WTC11 (cell line): ENCODE data around the gene GLIPR2. TPM values are rescaled to one million over a fixed set of nuclear protein-coding genes. Genes with fewer than 3 reads are reported as not detected.

Source experiments
- ATAC-seq: fragments of 200-7000 bp; cut with Tn5 transposase; 2 replicates; pipeline ENCODE4 v1.10.0; 2021; ENCODE audit warnings: mild to moderate bottlenecking, moderate library complexity
- CTCF ChIA-PET: fragments of 300-600 bp; sonication (Branson Sonifier 250); formaldehyde crosslinking; loops from one replicate; lab custom pipeline; 2021; ENCODE audit warnings: antibody characterized with exemption; lab: Charles Lee
- POLR2A ChIA-PET: fragments of 350-600 bp; sonication (Branson Sonifier 250); formaldehyde crosslinking; loops from one replicate; lab custom pipeline; 2021; ENCODE audit warnings: antibody characterized with exemption; lab: Charles Lee
- DNase-seq: peaks from one replicate; pipeline ENCODE4 v3.0.0; 2021; ENCODE audit warnings: low spot score
- H3K27ac Mint-ChIP-seq: 2 replicates; pipeline ENCODE4 v1.8.0; 2021; ENCODE audit warnings: mixed read lengths
- H3K27me3 Mint-ChIP-seq: 2 replicates; pipeline ENCODE4 v1.8.0; 2021; ENCODE audit warnings: low read depth, mild to moderate bottlenecking, moderate library complexity, mixed read lengths
- H3K36me3 Mint-ChIP-seq: 2 replicates; pipeline ENCODE4 v1.8.0; 2021; ENCODE audit warnings: mixed read lengths
- H3K4me1 Mint-ChIP-seq: 2 replicates; pipeline ENCODE4 v1.8.0; 2022; ENCODE audit warnings: mixed read lengths
- H3K4me3 Mint-ChIP-seq: 2 replicates; pipeline ENCODE4 v1.8.0; 2021; ENCODE audit warnings: mild to moderate bottlenecking, moderate library complexity, mixed read lengths
- H3K9me3 Mint-ChIP-seq: 2 replicates; pipeline ENCODE4 v1.8.0; 2021; ENCODE audit warnings: mixed read lengths
- ESRRA ChIP-seq: sonication (generic); formaldehyde crosslinking; IDR thresholded peaks from 2 replicates; pipeline ENCODE4 v1.8.1; 2022; ENCODE audit warnings: mild to moderate bottlenecking, missing genetic modification reagents, borderline replicate concordance
- FOXP1 ChIP-seq: sonication (generic); formaldehyde crosslinking; IDR thresholded peaks from 2 replicates; pipeline ENCODE4 v1.8.0; 2022; ENCODE audit warnings: missing genetic modification reagents, mild to moderate bottlenecking, moderate library complexity, borderline replicate concordance
- JUN ChIP-seq: sonication (generic); formaldehyde crosslinking; IDR thresholded peaks from 2 replicates; pipeline ENCODE4 v1.8.0; 2023; ENCODE audit warnings: mild to moderate bottlenecking, missing genetic modification reagents
- KAT7 ChIP-seq: sonication (generic); formaldehyde crosslinking; IDR thresholded peaks from 2 replicates; pipeline ENCODE4 v1.8.1; 2023; ENCODE audit warnings: missing genetic modification reagents, mild to moderate bottlenecking, borderline replicate concordance
- NR1H2 ChIP-seq: sonication (generic); formaldehyde crosslinking; IDR thresholded peaks from 2 replicates; pipeline ENCODE4 v1.9.0; 2021; ENCODE audit warnings: mild to moderate bottlenecking, moderate library complexity, missing genetic modification reagents
- OVOL2 ChIP-seq: fragments of 250-450 bp; sonication (Bioruptor Pico); IDR thresholded peaks from 2 replicates; pipeline ENCODE4 v1.9.0; 2021; ENCODE audit warnings: mild to moderate bottlenecking, borderline replicate concordance
- PRRX2 ChIP-seq: fragments of 250-450 bp; sonication (Bioruptor Pico); IDR thresholded peaks from 2 replicates; pipeline ENCODE4 v1.8.0; 2021; ENCODE audit warnings: mild to moderate bottlenecking
- RORB ChIP-seq: fragments of 250-450 bp; sonication (Bioruptor Pico); IDR thresholded peaks from 2 replicates; pipeline ENCODE4 v1.9.0; 2021; ENCODE audit warnings: mild to moderate bottlenecking
- TCF7 ChIP-seq: sonication (generic); formaldehyde crosslinking; IDR thresholded peaks from 2 replicates; pipeline ENCODE4 v1.8.0; 2022; ENCODE audit warnings: mild to moderate bottlenecking, low read depth, missing genetic modification reagents, moderate library complexity
- TEAD4 ChIP-seq: sonication (generic); formaldehyde crosslinking; IDR thresholded peaks from 2 replicates; pipeline ENCODE4 v1.8.0; 2022; ENCODE audit warnings: mild to moderate bottlenecking, missing genetic modification reagents
- TP53 ChIP-seq: sonication (generic); formaldehyde crosslinking; IDR thresholded peaks from 2 replicates; pipeline ENCODE4 v1.8.1; 2023; ENCODE audit warnings: mild to moderate bottlenecking, missing genetic modification reagents
- ZNF121 ChIP-seq: sonication (generic); formaldehyde crosslinking; IDR thresholded peaks from 2 replicates; pipeline ENCODE4 v1.8.0; 2023; ENCODE audit warnings: missing genetic modification reagents
- ZNF138 ChIP-seq: sonication (generic); formaldehyde crosslinking; conservative IDR thresholded peaks from 2 replicates; pipeline ENCODE4 v1.8.1; 2022; ENCODE audit warnings: mild to moderate bottlenecking, moderate library complexity, missing genetic modification reagents
- ZNF423 ChIP-seq: fragments of 250-450 bp; sonication (Bioruptor Pico); IDR thresholded peaks from 2 replicates; pipeline ENCODE4 v2.1.2; 2022; ENCODE audit warnings: mild to moderate bottlenecking, moderate library complexity
- ZNF671 ChIP-seq: fragments of 250-450 bp; sonication (Bioruptor Pico); IDR thresholded peaks from 2 replicates; pipeline ENCODE4 v1.8.0; 2021; ENCODE audit warnings: mild to moderate bottlenecking
- ZSCAN18 ChIP-seq: fragments of 250-450 bp; sonication (Bioruptor Pico); IDR thresholded peaks from 2 replicates; pipeline ENCODE4 v2.1.2; 2022; ENCODE audit warnings: mild to moderate bottlenecking, moderate library complexity
- total RNA-seq: library from RNA; stranded (reverse); gene quantifications from 3 replicates; pipeline ENCODE4 v1.2.3, GENCODE V29; 2021
- TF ChIP-seq, protein P1 (sequence below): sonication (generic); formaldehyde crosslinking; IDR thresholded peaks from 2 replicates; pipeline ENCODE4 v1.8.1; 2022; ENCODE audit warnings: mild to moderate bottlenecking, missing genetic modification reagents, moderate library complexity, borderline replicate concordance
- TF ChIP-seq, protein P2 (sequence below): sonication (generic); formaldehyde crosslinking; IDR thresholded peaks from 2 replicates; pipeline ENCODE4 v1.8.0; 2023; ENCODE audit warnings: missing genetic modification reagents
- TF ChIP-seq, protein P3 (sequence below): sonication (generic); formaldehyde crosslinking; IDR thresholded peaks from 2 replicates; pipeline ENCODE4 v1.8.1; 2023; ENCODE audit warnings: mild to moderate bottlenecking, missing genetic modification reagents
- TF ChIP-seq, protein P4 (sequence below): fragments of 250-450 bp; sonication (Bioruptor Pico); IDR thresholded peaks from 2 replicates; pipeline ENCODE4 v1.8.0; 2021; ENCODE audit warnings: mild to moderate bottlenecking
- TF ChIP-seq, protein P5 (sequence below): sonication (generic); formaldehyde crosslinking; IDR thresholded peaks from 2 replicates; pipeline ENCODE4 v1.8.1; 2023; ENCODE audit warnings: mild to moderate bottlenecking, missing genetic modification reagents, borderline replicate concordance

Gene GLIPR2
- total RNA-seq, 1 experiment from 2014 or later, result 3.7 TPM

DNA sequence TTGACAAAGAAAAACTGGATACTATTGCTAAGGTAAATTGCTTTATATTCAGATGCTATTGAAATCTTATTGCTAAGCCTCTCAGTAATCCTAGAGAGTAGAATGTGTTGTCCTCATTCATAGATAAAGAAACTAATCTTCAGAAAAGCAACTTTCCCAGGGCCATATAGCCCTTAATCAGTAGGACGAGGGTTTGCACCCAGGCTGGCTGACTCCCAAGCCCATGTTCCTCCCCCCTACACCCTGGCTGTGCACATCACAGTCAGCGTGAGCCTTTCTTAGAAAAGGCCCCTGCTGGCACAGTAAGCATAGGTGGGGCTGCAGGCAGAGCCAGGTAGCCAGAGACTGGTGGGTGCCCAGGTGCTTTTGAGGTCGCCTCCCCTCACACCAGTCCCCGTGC lies 15.8 kb upstream of the GLIPR2 start:
- TF ChIP-seq TEAD4 (CRISPR knock-in tag) (no peak), ZSCAN18 (CRISPR knock-in tag) (no peak), ZNF423 (CRISPR knock-in tag) (no peak), NR1H2 (CRISPR knock-in tag) (no peak), OVOL2 (CRISPR knock-in tag) (no peak), PRRX2 (CRISPR knock-in tag) (no peak), ESRRA (CRISPR knock-in tag) (no peak), ZNF138 (CRISPR knock-in tag) (no peak), RORB (CRISPR knock-in tag) (no peak), ZNF671 (CRISPR knock-in tag) (no peak), KAT7 (CRISPR knock-in tag) (no peak), JUN (CRISPR knock-in tag) (no peak), TCF7 (CRISPR knock-in tag) (no peak), FOXP1 (CRISPR knock-in tag) (no peak), TP53 (no peak)
- TF ChIP-seq, protein P1, sequence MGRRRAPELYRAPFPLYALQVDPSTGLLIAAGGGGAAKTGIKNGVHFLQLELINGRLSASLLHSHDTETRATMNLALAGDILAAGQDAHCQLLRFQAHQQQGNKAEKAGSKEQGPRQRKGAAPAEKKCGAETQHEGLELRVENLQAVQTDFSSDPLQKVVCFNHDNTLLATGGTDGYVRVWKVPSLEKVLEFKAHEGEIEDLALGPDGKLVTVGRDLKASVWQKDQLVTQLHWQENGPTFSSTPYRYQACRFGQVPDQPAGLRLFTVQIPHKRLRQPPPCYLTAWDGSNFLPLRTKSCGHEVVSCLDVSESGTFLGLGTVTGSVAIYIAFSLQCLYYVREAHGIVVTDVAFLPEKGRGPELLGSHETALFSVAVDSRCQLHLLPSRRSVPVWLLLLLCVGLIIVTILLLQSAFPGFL, result no peak
- TF ChIP-seq, protein P2, sequence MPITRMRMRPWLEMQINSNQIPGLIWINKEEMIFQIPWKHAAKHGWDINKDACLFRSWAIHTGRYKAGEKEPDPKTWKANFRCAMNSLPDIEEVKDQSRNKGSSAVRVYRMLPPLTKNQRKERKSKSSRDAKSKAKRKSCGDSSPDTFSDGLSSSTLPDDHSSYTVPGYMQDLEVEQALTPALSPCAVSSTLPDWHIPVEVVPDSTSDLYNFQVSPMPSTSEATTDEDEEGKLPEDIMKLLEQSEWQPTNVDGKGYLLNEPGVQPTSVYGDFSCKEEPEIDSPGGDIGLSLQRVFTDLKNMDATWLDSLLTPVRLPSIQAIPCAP, result no peak
- POLR2A ChIA-PET, result no interaction called here
- ATAC-seq (no peak), DNase-seq (no peak)
- Mint-ChIP-seq H3K36me3 (peaks cover 5% of the 10 kb centered on the region), H3K27ac (no peak overlapping the region), H3K27me3 (no peaks in the 10 kb centered on the region), H3K9me3 (no peaks in the 10 kb centered on the region), H3K4me1 (no peaks in the 10 kb centered on the region), H3K4me3 (no peak overlapping the region)
- CTCF ChIA-PET, result no interaction called here

DNA sequence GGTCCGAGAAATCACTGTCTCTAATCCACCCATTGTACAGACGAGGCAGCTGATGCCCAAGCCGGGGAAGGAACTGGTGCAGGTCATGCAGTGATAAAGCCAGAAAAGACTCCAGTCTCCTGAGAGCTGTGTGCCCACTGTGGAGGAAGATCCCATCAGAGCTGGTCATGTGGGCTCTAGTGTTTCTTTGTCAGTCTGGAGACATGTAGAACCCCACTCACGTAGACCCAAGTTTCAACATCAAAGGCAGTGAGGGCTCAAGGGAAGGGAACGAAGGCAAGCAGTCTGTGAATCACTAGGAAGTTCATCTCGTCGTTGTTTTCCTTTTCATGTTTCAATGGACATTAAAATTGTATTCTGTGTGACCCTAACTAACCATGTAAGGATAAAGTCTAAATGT lies 14.6 kb upstream of the GLIPR2 start:
- DNase-seq, result no peak
- no peak for ATAC-seq
- H3K36me3 Mint-ChIP-seq, result peaks cover 5% of the 10 kb centered on the region
- H3K27me3 Mint-ChIP-seq, result no peaks in the 10 kb centered on the region
- POLR2A ChIA-PET, result no interaction called here
- H3K27ac Mint-ChIP-seq, result no peak overlapping the region
- CTCF ChIA-PET, result no interaction called here
- no peak overlapping the region for H3K4me3 Mint-ChIP-seq
- no peak for TF ChIP-seq ZNF121
- TF ChIP-seq, protein P3, sequence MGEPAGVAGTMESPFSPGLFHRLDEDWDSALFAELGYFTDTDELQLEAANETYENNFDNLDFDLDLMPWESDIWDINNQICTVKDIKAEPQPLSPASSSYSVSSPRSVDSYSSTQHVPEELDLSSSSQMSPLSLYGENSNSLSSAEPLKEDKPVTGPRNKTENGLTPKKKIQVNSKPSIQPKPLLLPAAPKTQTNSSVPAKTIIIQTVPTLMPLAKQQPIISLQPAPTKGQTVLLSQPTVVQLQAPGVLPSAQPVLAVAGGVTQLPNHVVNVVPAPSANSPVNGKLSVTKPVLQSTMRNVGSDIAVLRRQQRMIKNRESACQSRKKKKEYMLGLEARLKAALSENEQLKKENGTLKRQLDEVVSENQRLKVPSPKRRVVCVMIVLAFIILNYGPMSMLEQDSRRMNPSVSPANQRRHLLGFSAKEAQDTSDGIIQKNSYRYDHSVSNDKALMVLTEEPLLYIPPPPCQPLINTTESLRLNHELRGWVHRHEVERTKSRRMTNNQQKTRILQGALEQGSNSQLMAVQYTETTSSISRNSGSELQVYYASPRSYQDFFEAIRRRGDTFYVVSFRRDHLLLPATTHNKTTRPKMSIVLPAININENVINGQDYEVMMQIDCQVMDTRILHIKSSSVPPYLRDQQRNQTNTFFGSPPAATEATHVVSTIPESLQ, result no peak
- no peak for TF ChIP-seq TP53
- TF ChIP-seq, protein P4, sequence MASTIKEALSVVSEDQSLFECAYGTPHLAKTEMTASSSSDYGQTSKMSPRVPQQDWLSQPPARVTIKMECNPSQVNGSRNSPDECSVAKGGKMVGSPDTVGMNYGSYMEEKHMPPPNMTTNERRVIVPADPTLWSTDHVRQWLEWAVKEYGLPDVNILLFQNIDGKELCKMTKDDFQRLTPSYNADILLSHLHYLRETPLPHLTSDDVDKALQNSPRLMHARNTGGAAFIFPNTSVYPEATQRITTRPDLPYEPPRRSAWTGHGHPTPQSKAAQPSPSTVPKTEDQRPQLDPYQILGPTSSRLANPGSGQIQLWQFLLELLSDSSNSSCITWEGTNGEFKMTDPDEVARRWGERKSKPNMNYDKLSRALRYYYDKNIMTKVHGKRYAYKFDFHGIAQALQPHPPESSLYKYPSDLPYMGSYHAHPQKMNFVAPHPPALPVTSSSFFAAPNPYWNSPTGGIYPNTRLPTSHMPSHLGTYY (CRISPR knock-in tag), result no peak
- TF ChIP-seq, protein P5, sequence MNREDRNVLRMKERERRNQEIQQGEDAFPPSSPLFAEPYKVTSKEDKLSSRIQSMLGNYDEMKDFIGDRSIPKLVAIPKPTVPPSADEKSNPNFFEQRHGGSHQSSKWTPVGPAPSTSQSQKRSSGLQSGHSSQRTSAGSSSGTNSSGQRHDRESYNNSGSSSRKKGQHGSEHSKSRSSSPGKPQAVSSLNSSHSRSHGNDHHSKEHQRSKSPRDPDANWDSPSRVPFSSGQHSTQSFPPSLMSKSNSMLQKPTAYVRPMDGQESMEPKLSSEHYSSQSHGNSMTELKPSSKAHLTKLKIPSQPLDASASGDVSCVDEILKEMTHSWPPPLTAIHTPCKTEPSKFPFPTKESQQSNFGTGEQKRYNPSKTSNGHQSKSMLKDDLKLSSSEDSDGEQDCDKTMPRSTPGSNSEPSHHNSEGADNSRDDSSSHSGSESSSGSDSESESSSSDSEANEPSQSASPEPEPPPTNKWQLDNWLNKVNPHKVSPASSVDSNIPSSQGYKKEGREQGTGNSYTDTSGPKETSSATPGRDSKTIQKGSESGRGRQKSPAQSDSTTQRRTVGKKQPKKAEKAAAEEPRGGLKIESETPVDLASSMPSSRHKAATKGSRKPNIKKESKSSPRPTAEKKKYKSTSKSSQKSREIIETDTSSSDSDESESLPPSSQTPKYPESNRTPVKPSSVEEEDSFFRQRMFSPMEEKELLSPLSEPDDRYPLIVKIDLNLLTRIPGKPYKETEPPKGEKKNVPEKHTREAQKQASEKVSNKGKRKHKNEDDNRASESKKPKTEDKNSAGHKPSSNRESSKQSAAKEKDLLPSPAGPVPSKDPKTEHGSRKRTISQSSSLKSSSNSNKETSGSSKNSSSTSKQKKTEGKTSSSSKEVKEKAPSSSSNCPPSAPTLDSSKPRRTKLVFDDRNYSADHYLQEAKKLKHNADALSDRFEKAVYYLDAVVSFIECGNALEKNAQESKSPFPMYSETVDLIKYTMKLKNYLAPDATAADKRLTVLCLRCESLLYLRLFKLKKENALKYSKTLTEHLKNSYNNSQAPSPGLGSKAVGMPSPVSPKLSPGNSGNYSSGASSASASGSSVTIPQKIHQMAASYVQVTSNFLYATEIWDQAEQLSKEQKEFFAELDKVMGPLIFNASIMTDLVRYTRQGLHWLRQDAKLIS (CRISPR knock-in tag), result no peak
- H3K9me3 Mint-ChIP-seq, result no peaks in the 10 kb centered on the region
- H3K4me1 Mint-ChIP-seq, result no peaks in the 10 kb centered on the region
